Thyroid gland (tissue), 4 donors: Measurements from ENCODE around the gene ACP4. TPM values are rescaled to one million over a fixed set of nuclear protein-coding genes. Genes with fewer than 3 reads are reported as not detected.
"Not testable (repeated sequence)": the region's sequence is repeated elsewhere in the genome, so short reads cannot be mapped to it uniquely, and the experiment has no call there.

ENCODE experiments used
- DNase-seq, 2 donors: peaks; one replicate each; pipeline ENCODE4 v3.0.0-alpha.2; 2019
- H3K27ac ChIP-seq, 3 donors: fragments of 200-600 bp; sonication (generic); 1 replicate in 2 of 3; 2 replicates in 1 of 3; pipeline ENCODE4 v1.5.1; 2016 to 2019; ENCODE audit warnings: mild to moderate bottlenecking in 1 of 3, moderate library complexity in 1 of 3
- H3K27me3 ChIP-seq: fragments of 200-600 bp; sonication (generic); one replicate; pipeline ENCODE4 v1.5.1; 2019
- H3K36me3 ChIP-seq, 2 donors: fragments of 200-600 bp; sonication (generic); one replicate each; pipeline ENCODE4 v1.5.1; 2016 to 2019
- H3K4me1 ChIP-seq, 2 donors: fragments of 200-600 bp; sonication (generic); one replicate each; pipeline ENCODE4 v1.5.1; 2017 to 2019
- H3K4me3 ChIP-seq, 3 donors: fragments of 200-600 bp; sonication (generic); replicated peaks in 1 of 3; 1 replicate in 2 of 3; 2 replicates in 1 of 3; pipeline ENCODE4 v1.5.1; 2016; ENCODE audit warnings: mild to moderate bottlenecking in 1 of 3
- H3K9me3 ChIP-seq: fragments of 200-600 bp; sonication (generic); one replicate; pipeline ENCODE4 v1.5.1; 2017
- POLR2A ChIP-seq, 2 donors: fragments of 450-650 bp; IDR thresholded peaks; one replicate each; pipeline ENCODE4 v1.6.1; 2017; ENCODE audit warnings: antibody characterized with exemption in 2 of 2, mild to moderate bottlenecking in 2 of 2, moderate library complexity in 1 of 2
- WGBS, 2 donors: methylation state at CpG; one replicate each; pipeline ENCODE4 v1.1.5; 2017; 5-methylcytosine and 5-hydroxymethylcytosine counted together
- intact Hi-C: fragments of 100-400 bp; cut with DNase I; formaldehyde crosslinking; loops from one replicate; pipeline ENCODE4 v1.15.1; 2023
- total RNA-seq, 4 donors: library from RNA; depleted of rRNA; stranded (reverse); fragments of >200 nt; gene quantifications; one replicate each; pipeline ENCODE4 v1.2.3, GENCODE V29; 2016
- TF ChIP-seq, protein P1 (sequence below), 6 experiments: fragments of 200-600 bp in 3 of 6; fragments of 450-650 bp in 3 of 6; sonication (generic) in 3 of 6; IDR thresholded peaks; one replicate each; pipeline ENCODE4 v1.5.1; 2016 to 2019; ENCODE audit warnings: antibody characterized with exemption in 6 of 6, mild to moderate bottlenecking in 2 of 6, inconsistent platforms in 1 of 6, moderate library complexity in 1 of 6

Gene ACP4
- total RNA-seq, 4 donors from 2014 or later: not detected

GRCh38 chr19:50764409-50764808, 25.8 kb upstream of the ACP4 start:
- Histone ChIP-seq H3K27ac (no peak overlapping the region), H3K4me3 (no peak overlapping the region), H3K9me3 (no peaks in the 10 kb centered on the region), H3K4me1 (no peaks in the 10 kb centered on the region), H3K27me3 (no peaks in the 10 kb centered on the region), H3K36me3 (no peaks in the 10 kb centered on the region)
- TF ChIP-seq, protein P1, sequence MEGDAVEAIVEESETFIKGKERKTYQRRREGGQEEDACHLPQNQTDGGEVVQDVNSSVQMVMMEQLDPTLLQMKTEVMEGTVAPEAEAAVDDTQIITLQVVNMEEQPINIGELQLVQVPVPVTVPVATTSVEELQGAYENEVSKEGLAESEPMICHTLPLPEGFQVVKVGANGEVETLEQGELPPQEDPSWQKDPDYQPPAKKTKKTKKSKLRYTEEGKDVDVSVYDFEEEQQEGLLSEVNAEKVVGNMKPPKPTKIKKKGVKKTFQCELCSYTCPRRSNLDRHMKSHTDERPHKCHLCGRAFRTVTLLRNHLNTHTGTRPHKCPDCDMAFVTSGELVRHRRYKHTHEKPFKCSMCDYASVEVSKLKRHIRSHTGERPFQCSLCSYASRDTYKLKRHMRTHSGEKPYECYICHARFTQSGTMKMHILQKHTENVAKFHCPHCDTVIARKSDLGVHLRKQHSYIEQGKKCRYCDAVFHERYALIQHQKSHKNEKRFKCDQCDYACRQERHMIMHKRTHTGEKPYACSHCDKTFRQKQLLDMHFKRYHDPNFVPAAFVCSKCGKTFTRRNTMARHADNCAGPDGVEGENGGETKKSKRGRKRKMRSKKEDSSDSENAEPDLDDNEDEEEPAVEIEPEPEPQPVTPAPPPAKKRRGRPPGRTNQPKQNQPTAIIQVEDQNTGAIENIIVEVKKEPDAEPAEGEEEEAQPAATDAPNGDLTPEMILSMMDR (IDR thresholded peaks at IDR 0.05): no peak
- TF ChIP-seq POLR2A (IDR thresholded peaks at IDR 0.05): no peak
- 72 to 76% methylated on average over 7 of the region's 7 CpGs for WGBS, 2 donors
- DNase-seq: no peak
- intact Hi-C loops: no loop called here

GRCh38 chr19:50766746-50767145, 23.5 kb upstream of the ACP4 start:
- H3K27ac ChIP-seq, H3K36me3 ChIP-seq, DNase-seq, H3K9me3 ChIP-seq, H3K4me3 ChIP-seq, intact Hi-C loops, H3K4me1 ChIP-seq, H3K27me3 ChIP-seq: not testable (repeated sequence)
- WGBS, 2 donors: 63 to 76% methylated on average over 7 to 11 of the region's 12 CpGs

DNA sequence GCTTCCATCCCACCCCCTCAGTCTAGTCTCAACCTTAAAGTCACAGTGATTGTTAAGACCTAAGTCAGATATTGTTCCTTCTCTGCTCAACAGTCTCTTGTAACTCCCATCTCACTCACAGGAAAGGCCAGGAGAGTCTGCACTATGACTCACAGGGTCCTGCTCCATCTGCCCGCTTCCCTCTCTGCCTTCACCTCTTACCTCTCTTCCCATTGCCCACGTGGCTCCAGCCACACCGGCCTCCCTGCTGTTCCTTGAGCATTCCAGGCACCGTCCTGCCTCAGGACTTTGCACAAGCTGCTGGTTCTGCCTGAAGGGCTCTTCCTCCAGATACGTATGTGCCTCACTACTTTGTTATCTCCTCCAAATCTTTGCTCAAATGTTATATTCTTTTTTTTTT, 23.0 kb upstream of the ACP4 start:
- WGBS, 2 donors: 25 to 28% methylated on average over 5 of the region's 5 CpGs
- H3K36me3 ChIP-seq, H3K27ac ChIP-seq, H3K4me3 ChIP-seq, DNase-seq, H3K9me3 ChIP-seq, H3K4me1 ChIP-seq, intact Hi-C loops, H3K27me3 ChIP-seq: not testable (repeated sequence)

DNA sequence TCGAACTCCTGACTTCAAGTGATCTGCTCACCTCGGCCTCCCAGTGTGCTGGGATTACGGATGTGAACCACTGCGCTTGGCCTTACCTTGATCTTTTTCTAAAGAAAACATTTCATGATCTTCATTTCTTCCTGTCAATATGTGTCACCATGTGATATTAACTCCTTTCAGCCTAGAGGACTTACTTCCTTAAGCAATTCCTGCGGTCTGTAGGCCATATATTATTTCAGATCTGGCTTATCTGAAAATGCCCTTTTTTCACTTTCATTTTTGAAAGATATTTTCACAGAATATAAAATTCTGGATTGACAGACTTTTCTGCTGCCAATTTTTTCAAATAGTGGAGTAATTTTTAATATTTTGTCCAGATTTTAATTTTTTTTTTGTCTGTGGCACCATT, 21.9 kb upstream of the ACP4 start:
- H3K9me3 ChIP-seq: no peaks in the 10 kb centered on the region
- H3K27ac ChIP-seq: no peak overlapping the region
- no peak overlapping the region for H3K4me3 ChIP-seq
- no peaks in the 10 kb centered on the region for H3K36me3 ChIP-seq
- H3K27me3 ChIP-seq: no peaks in the 10 kb centered on the region
- 70 to 72% methylated on average over 5 of the region's 5 CpGs for WGBS, 2 donors
- DNase-seq: no peak
- H3K4me1 ChIP-seq: no peaks in the 10 kb centered on the region
- no peak for TF ChIP-seq POLR2A (IDR thresholded peaks at IDR 0.05)
- TF ChIP-seq, protein P1 (IDR thresholded peaks at IDR 0.05): no peak
- intact Hi-C loops: no loop called here

GRCh38 chr19:50770164-50770563, 20.1 kb upstream of the ACP4 start, which contains the start of gene GPR32:
TSS of gene GPR32 (plus strand) at chr19:50770464. CDS start at chr19:50770601, 137 bp downstream.
- WGBS, 2 donors: 84 to 87% methylated on average over 2 of the region's 2 CpGs

GRCh38 chr19:50770888-50771287, 19.3 kb upstream of the ACP4 start:
- no peak overlapping the region for H3K4me3 ChIP-seq
- H3K36me3 ChIP-seq: no peaks in the 10 kb centered on the region
- H3K4me1 ChIP-seq: no peaks in the 10 kb centered on the region
- TF ChIP-seq POLR2A (IDR thresholded peaks at IDR 0.05): no peak
- TF ChIP-seq, protein P1 (IDR thresholded peaks at IDR 0.05): no peak
- intact Hi-C loops: no loop called here
- no peak for DNase-seq
- WGBS, 2 donors: 78 to 84% methylated on average over 7 to 13 of the region's 13 CpGs
- H3K27me3 ChIP-seq: no peaks in the 10 kb centered on the region
- H3K27ac ChIP-seq: no peak overlapping the region
- H3K9me3 ChIP-seq: no peaks in the 10 kb centered on the region

More at GRCh38 chr19:50770164-50770563, 20.1 kb upstream of the ACP4 start, which contains the start of gene GPR32:
- intact Hi-C loops, DNase-seq, H3K9me3 ChIP-seq, H3K27ac ChIP-seq, H3K4me3 ChIP-seq, H3K36me3 ChIP-seq, H3K27me3 ChIP-seq, H3K4me1 ChIP-seq: not testable (repeated sequence)

DNA sequence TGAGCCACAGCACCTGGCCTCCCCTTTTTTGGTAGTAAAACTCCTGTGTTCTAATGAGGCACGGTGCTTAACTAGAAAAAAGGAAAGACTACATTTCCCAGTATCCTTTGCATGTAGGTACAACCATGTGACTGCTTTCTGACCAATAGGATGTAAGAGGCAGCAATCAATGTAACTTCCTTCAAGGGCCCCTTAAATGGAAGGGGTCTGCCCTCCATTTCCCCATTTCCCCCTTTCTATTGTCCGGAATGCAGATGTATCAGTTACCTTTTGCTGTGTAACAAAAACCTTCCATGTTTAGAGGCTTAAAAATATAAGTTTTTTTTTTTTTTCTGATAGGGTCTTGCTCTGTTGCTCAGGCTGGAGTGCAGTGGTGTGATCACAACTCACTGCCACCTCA, 17.7 kb upstream of the ACP4 start:
- intact Hi-C loops: no loop called here

DNA sequence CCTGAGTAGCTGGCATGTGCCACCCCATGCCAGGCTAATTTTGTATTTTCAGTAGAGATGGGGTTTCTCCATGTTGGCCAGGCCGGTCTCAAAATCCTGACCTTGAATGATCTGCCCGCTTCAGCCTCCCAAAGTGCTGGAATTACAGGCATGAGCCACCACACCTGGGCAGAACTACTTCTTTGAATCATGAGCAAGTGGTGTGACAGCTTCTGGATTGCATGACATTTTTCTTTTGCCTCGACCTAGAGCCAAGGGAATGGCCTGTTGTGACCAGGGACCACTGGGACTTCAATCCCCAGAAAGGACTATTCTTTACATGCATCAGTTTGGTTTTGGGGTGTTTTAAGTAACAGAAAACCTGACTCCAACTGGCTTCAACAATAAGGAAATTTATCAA, 17.3 kb upstream of the ACP4 start:
- H3K4me1 ChIP-seq, H3K27me3 ChIP-seq, H3K9me3 ChIP-seq, H3K4me3 ChIP-seq, H3K27ac ChIP-seq, intact Hi-C loops, H3K36me3 ChIP-seq, DNase-seq: not testable (repeated sequence)
- 85 to 90% methylated on average over 3 of the region's 3 CpGs for WGBS, 2 donors

More for the DNA sequence above, 17.7 kb upstream of the ACP4 start:
- no peak overlapping the region for H3K4me3 ChIP-seq
- no peaks in the 10 kb centered on the region for H3K9me3 ChIP-seq
- no peaks in the 10 kb centered on the region for H3K4me1 ChIP-seq
- no peak for DNase-seq
- no peaks in the 10 kb centered on the region for H3K36me3 ChIP-seq
- TF ChIP-seq POLR2A (IDR thresholded peaks at IDR 0.05): no peak
- TF ChIP-seq, protein P1 (IDR thresholded peaks at IDR 0.05): no peak
- no peak overlapping the region for H3K27ac ChIP-seq
- H3K27me3 ChIP-seq: no peaks in the 10 kb centered on the region
- WGBS, 2 donors: 46 to 69% methylated on average over 2 of the region's 2 CpGs

DNA sequence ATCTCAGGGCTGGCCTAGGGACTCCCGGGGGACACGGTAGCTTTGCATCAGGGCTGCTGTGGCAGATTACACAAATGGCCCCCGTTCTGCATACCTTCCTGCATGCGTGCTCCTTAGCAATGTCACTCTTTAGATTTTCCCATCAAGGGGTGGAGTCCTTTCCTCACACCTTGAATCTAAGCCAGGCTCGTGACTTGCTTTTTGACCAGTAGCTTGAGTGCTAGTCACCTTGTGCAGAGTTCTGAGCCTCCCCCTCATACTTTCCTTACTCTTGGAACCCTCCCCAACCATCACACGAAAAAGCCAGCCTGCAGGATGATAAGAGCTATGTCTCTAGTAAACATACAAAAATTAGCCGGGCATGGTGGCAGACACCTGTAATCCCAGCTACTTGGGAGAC, 16.8 kb upstream of the ACP4 start:
- H3K27me3 ChIP-seq, intact Hi-C loops, H3K4me1 ChIP-seq, H3K4me3 ChIP-seq, H3K27ac ChIP-seq, H3K36me3 ChIP-seq, H3K9me3 ChIP-seq, DNase-seq: not testable (repeated sequence)
- WGBS, 2 donors: 66 to 83% methylated on average over 7 of the region's 7 CpGs
